Stomach (tissue), 9 donors: ENCODE data around the gene SH2D3A. TPM values are rescaled to one million over a fixed set of nuclear protein-coding genes. Genes with fewer than 3 reads are reported as not detected.
"Not testable (repeated sequence)": the region's sequence is repeated elsewhere in the genome, so short reads cannot be mapped to it uniquely, and the experiment has no call there.

Experiments
- DNase-seq, 2 donors: peaks; one replicate each; pipeline versions ENCODE4 v3.0.0 to v3.0.0-alpha.2; 2013 to 2019
- H3K27ac ChIP-seq, 5 donors: fragments of 200-600 bp in 4 of 5; sonication (generic) in 4 of 5; one replicate each; pipeline ENCODE4 v1.5.1; 2013 to 2019; ENCODE audit warnings: mild to moderate bottlenecking in 1 of 5, moderate library complexity in 1 of 5
- H3K27me3 ChIP-seq, 3 donors: fragments of 200-600 bp; sonication (generic); one replicate each; pipeline ENCODE4 v1.5.1; 2017 to 2019; ENCODE audit warnings: mixed run types in 1 of 3
- H3K36me3 ChIP-seq, 4 donors: fragments of 200-600 bp; sonication (generic); 1 replicate in 3 of 4; 2 replicates in 1 of 4; pipeline ENCODE4 v1.5.1; 2016 to 2019
- H3K4me1 ChIP-seq, 4 donors: fragments of 200-600 bp; sonication (generic); one replicate each; pipeline ENCODE4 v1.5.1; 2016 to 2019
- H3K4me3 ChIP-seq, 4 donors: fragments of 200-600 bp; sonication (generic) in 3 of 4; one replicate each; pipeline ENCODE4 v1.5.1; 2016 to 2019; ENCODE audit warnings: mild to moderate bottlenecking in 1 of 4
- H3K9me3 ChIP-seq, 4 donors: fragments of 200-600 bp; sonication (generic); one replicate each; pipeline ENCODE4 v1.5.1; 2016 to 2019
- CTCF ChIP-seq, 7 experiments: fragments of 450-650 bp in 4 of 7; fragments of 200-600 bp in 3 of 7; sonication (generic) in 3 of 7; IDR thresholded peaks; one replicate each; pipeline ENCODE4 v1.5.1; 2016 to 2019; ENCODE audit warnings: antibody characterized with exemption in 7 of 7, control low read depth in 2 of 7, mild to moderate bottlenecking in 1 of 7
- EP300 ChIP-seq: sonication (generic); formaldehyde crosslinking; IDR thresholded peaks from one replicate; pipeline ENCODE4 v1.6.1; 2017; ENCODE audit warnings: antibody characterized with exemption
- POLR2A ChIP-seq, 4 donors: fragments of 450-650 bp; IDR thresholded peaks; one replicate each; pipeline ENCODE4 v1.6.1; 2016; ENCODE audit warnings: antibody characterized with exemption in 4 of 4, control low read depth in 2 of 4, mild to moderate bottlenecking in 1 of 4, moderate library complexity in 1 of 4
- POLR2AphosphoS5 ChIP-seq, 3 donors: sonication (generic); formaldehyde crosslinking; IDR thresholded peaks; one replicate each; pipeline ENCODE4 v1.6.1; 2016; ENCODE audit warnings: antibody characterized with exemption in 3 of 3
- WGBS, 5 donors: extraction: QIAGEN DNeasy Blood & Tissue Kit in 3 of 5; methylation state at CpG; one replicate each; pipeline versions ENCODE4 v1.1.5 to v1.1.7; 2013 to 2018; 5-methylcytosine and 5-hydroxymethylcytosine counted together
- intact Hi-C: fragments of 100-400 bp; cut with DNase I; formaldehyde crosslinking; loops from one replicate; pipeline ENCODE4 v1.15.1; 2023; ENCODE audit warnings: low total_unique reads
- polyA plus RNA-seq, 3 donors: library from polyadenylated mRNA; stranded (reverse); fragments of 200-250 nt; gene quantifications; one replicate each; pipeline ENCODE4 v1.2.3, GENCODE V29; 2013
- total RNA-seq, 5 donors: library from RNA; depleted of rRNA; stranded (reverse); fragments of >200 nt; gene quantifications; one replicate each; pipeline versions ENCODE4 v1.1.0 to v1.2.3, GENCODE V29; 2014 to 2016
- donor health status: healthy with polysubstance abuse.
- donor health status: Bipolar disorder and iron deficiency.
- donor health status: healthy.

Gene SH2D3A
- total and polyA plus RNA-seq, 8 donors = 8.8 to 71.3 (median 27.3) TPM

DNA sequence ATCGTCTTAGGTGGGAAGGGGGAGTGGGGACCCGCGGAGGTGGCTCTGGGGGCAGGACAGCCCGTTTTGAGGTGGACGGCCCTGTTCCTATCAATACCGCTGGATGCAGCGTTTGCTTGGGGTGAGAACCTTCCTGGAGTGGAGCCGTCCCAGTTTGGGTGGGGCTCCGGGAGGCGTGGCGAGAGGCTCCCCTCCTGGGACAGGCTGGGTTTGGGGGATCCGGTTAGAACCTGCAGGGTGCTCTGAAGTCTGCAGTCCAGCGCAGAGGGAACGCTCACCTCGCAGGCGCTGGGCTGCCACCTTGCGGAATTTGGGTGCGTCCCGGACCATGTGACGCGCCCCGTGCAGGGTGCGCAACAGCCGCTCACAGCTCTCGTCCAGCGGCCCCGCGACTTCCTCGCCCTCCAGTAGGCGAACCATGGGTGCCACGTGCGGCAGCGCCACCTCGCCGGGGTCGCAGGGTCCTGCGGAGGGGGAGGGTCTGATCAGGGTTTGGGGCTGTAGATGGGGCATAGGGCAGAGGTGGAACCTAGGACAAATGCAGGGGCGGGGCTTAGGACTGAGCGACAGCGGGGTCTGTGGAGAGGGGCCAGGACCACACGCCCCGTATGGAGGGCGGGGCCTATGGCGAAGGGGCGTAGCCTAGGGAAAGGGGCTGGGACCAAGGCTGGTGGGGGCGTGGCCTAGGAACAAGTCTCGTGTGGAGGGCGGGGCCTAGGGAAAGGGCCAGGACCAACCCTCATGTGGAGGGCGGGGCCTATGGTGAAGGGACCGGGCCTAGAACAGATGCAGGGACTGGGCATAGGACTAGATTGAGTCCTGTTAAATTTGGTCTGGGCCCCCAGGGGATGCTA, 13.8 kb downstream of the SH2D3A start:
- peak overlapping the region; percentile 69 to 83 (median 81) for H3K27ac ChIP-seq
- DNase-seq = peak; percentile 87 to 96
- H3K27me3 ChIP-seq = no peaks in the 10 kb centered on the region
- WGBS, 5 donors = 5 to 14% (median 7%) methylated on average over 39 to 50 of the region's 50 CpGs
- H3K36me3 ChIP-seq = peaks cover 34 to 72% (median 62%) of the 10 kb centered on the region in 4 donors
- peaks cover 8 to 22% (median 15%) of the 10 kb centered on the region in 4 donors for H3K4me1 ChIP-seq
- no peaks in the 10 kb centered on the region for H3K9me3 ChIP-seq
- intact Hi-C loops = no loop called here
- TF ChIP-seq CTCF (IDR thresholded peaks at IDR 0.05) (peak in 5 of 7 experiments; percentile 39 to 62 (median 43)), POLR2AphosphoS5 (IDR thresholded peaks at IDR 0.05) (peak in 2 of 3 donors; percentile 29 to 68), POLR2A (IDR thresholded peaks at IDR 0.05) (no peak)
- peak overlapping the region; percentile 36 to 49 (median 41) for H3K4me3 ChIP-seq

- H3K27ac ChIP-seq = peak overlapping the region; percentile 69 to 83 (median 81)
- H3K4me1 ChIP-seq = peaks cover 8 to 22% (median 15%) of the 10 kb centered on the region in 4 donors
- intact Hi-C loops = no loop called here
- no peaks in the 10 kb centered on the region for H3K9me3 ChIP-seq
- 45 to 84% (median 51%) methylated on average over 23 to 50 of the region's 50 CpGs for WGBS, 5 donors
- TF ChIP-seq POLR2AphosphoS5 (IDR thresholded peaks at IDR 0.05) (no peak), CTCF (IDR thresholded peaks at IDR 0.05) (no peak)
- peak in 1 of 2 donors; percentile 91 for DNase-seq
- H3K27me3 ChIP-seq = no peaks in the 10 kb centered on the region
- peak overlapping the region; percentile 36 to 49 (median 41) for H3K4me3 ChIP-seq
- peaks cover 38 to 77% (median 68%) of the 10 kb centered on the region in 4 donors for H3K36me3 ChIP-seq
Observed at GRCh38 chr19:6752256-6753177, 14.7 kb downstream of the SH2D3A start.

DNA sequence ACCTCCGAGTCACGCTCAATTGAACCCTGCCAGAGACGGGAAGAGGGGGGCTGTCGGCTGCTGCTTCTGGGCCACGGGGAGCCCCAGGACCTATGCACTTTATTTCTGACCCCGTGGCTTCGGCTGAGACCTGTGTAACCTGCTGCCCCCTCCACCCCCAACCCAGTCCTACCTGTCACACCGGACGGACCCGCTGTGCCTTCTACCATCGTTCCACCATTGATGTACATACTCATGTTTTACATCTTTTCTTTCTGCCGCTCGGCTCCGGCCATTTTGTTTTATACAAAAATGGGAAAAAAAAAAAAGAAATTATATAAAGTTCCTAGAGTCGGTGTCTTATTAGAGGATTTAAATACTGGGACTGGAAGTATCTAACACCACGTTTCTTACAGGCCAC, 16.0 kb downstream of the SH2D3A start:
- no peak for DNase-seq
- intact Hi-C loops = no loop called here
- H3K27ac ChIP-seq = no peak overlapping the region
- WGBS, 5 donors = 93 to 96% (median 94%) methylated on average over 16 of the region's 16 CpGs
- TF ChIP-seq CTCF (IDR thresholded peaks at IDR 0.05) (no peak), POLR2AphosphoS5 (IDR thresholded peaks at IDR 0.05) (no peak)
- H3K4me3 ChIP-seq = no peak overlapping the region
- H3K27me3 ChIP-seq = no peaks in the 10 kb centered on the region
- peaks cover 52 to 87% (median 81%) of the 10 kb centered on the region in 4 donors for H3K36me3 ChIP-seq
- H3K9me3 ChIP-seq = no peaks in the 10 kb centered on the region
- H3K4me1 ChIP-seq = peaks cover 8 to 22% (median 15%) of the 10 kb centered on the region in 4 donors

- no peaks in the 10 kb centered on the region for H3K9me3 ChIP-seq
- no peak overlapping the region for H3K4me3 ChIP-seq
- TF ChIP-seq EP300 = no peak
- WGBS, 5 donors = 58 to 98% (median 71%) methylated on average over 7 to 20 of the region's 20 CpGs
- intact Hi-C loops = no loop called here
- peaks cover 55 to 89% (median 87%) of the 10 kb centered on the region in 4 donors for H3K36me3 ChIP-seq
- no peaks in the 10 kb centered on the region for H3K27me3 ChIP-seq
- peak overlapping the region in 3 of 5 donors; percentile 21 to 32 (median 31) for H3K27ac ChIP-seq
- H3K4me1 ChIP-seq = peaks cover 14 to 31% (median 22%) of the 10 kb centered on the region in 4 donors
- DNase-seq = peak in 1 of 2 donors; percentile 63
Observed at GRCh38 chr19:6750062-6750461, 17.2 kb downstream of the SH2D3A start.

DNA sequence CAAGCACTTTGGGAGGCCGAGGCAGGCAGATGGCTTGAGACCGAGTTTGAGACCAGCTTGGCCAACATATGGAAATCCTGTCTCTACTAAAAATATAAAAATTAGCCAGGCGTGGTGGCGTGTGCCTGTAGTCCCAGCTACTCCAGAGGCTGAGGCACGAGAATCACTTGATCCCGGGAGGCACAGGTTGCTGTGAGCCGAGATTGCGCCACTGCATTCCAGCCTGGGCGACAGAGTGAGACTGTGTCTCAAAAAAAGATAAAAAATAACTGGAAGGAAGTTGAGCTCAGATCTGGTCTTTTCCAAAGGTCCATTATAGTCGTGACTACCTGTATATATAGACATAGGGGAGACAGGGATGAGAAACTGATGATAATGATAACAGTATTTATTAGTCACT, 18.7 kb downstream of the SH2D3A start:
- DNase-seq = not testable (repeated sequence)

More for the DNA sequence above, 18.7 kb downstream of the SH2D3A start:
- H3K27me3 ChIP-seq, H3K4me3 ChIP-seq, intact Hi-C loops, H3K9me3 ChIP-seq, H3K27ac ChIP-seq: not testable (repeated sequence)
- Histone ChIP-seq H3K4me1 (peaks cover 27 to 39% (median 33%) of the 10 kb centered on the region in 4 donors), H3K36me3 (peaks cover 58 to 85% (median 83%) of the 10 kb centered on the region in 4 donors)
- 91 to 93% (median 92%) methylated on average over 10 of the region's 10 CpGs for WGBS, 5 donors
